T-helper 9 cell (primary cell): Measurements from ENCODE around the gene HIF1AN.
"Not testable (repeated sequence)": the region's sequence is repeated elsewhere in the genome, so short reads cannot be mapped to it uniquely, and the experiment has no call there.

Source experiments
- DNase-seq: peaks from one replicate; pipeline ENCODE4 v3.0.0-alpha.2; 2020

The HIF1AN gene

GRCh38 chr10:100567826-100568225 lies 32.1 kb downstream of the HIF1AN start:
- DNase-seq, result no peak

GRCh38 chr10:100568912-100569311 lies 33.2 kb downstream of the HIF1AN start:
- DNase-seq, result no peak

- no peak for DNase-seq
These were observed 34.1 kb downstream of the HIF1AN start for GRCh38 chr10:100569687-100570481.

GRCh38 chr10:100570506-100570905 lies 34.8 kb downstream of the HIF1AN start:
- DNase-seq, result no peak

GRCh38 chr10:100571084-100571856 lies 35.5 kb downstream of the HIF1AN start:
- DNase-seq, result no peak

- DNase-seq, result not testable (repeated sequence)
These were observed 39.4 kb downstream of the HIF1AN start for GRCh38 chr10:100575146-100575545.

GRCh38 chr10:100575585-100576281 lies 40.0 kb downstream of the HIF1AN start:
- no peak for DNase-seq

GRCh38 chr10:100576282-100576635 lies 40.5 kb downstream of the HIF1AN start:
- no peak for DNase-seq

GRCh38 chr10:100579261-100580090 lies 43.7 kb downstream of the HIF1AN start:
- no peak for DNase-seq

GRCh38 chr10:100586959-100587358 lies 51.2 kb downstream of the HIF1AN start:
- no peak for DNase-seq

- no peak for DNase-seq
These were observed 62.4 kb downstream of the HIF1AN start for GRCh38 chr10:100598166-100598565.

GRCh38 chr10:100600218-100600617 lies 64.5 kb downstream of the HIF1AN start:
- DNase-seq, result no peak

- no peak for DNase-seq
These were observed 71.7 kb downstream of the HIF1AN start for GRCh38 chr10:100607439-100607838.
